Hematopoietic multipotent progenitor cell treated with erythropoietin and hydrocortisone succinate and interleukin-3 and kit ligand, for 8 days (in vitro differentiated cells): ENCODE data around the gene EDIL3.

ENCODE experiments used
- DNase-seq: peaks from one replicate; pipeline ENCODE4 v3.0.0-alpha.2; 2015

Gene EDIL3

GRCh38 chr5:84148651-84149050 is 236.0 kb downstream of the EDIL3 start:
- DNase-seq: no peak

GRCh38 chr5:84137541-84137940 is 247.1 kb downstream of the EDIL3 start:
- DNase-seq: no peak

- no peak for DNase-seq
These were observed 253.3 kb downstream of the EDIL3 start for GRCh38 chr5:84131372-84131771.

GRCh38 chr5:84130006-84130580 is 254.6 kb downstream of the EDIL3 start:
- no peak for DNase-seq

- no peak for DNase-seq
These were observed 259.5 kb downstream of the EDIL3 start for GRCh38 chr5:84125216-84125615.

- no peak for DNase-seq
These were observed 265.4 kb downstream of the EDIL3 start for GRCh38 chr5:84119252-84119651.

GRCh38 chr5:84118551-84118950 is 266.1 kb downstream of the EDIL3 start:
- no peak for DNase-seq

GRCh38 chr5:84115727-84116126 is 269.0 kb downstream of the EDIL3 start:
- DNase-seq: no peak

- DNase-seq: no peak
These were observed 271.2 kb downstream of the EDIL3 start for GRCh38 chr5:84113246-84114105.

- DNase-seq: no peak
These were observed 291.9 kb downstream of the EDIL3 start for GRCh38 chr5:84092738-84093137.

GRCh38 chr5:84091127-84091799 is 293.4 kb downstream of the EDIL3 start:
- DNase-seq: no peak

- peak; percentile 7 for DNase-seq
These were observed 295.7 kb downstream of the EDIL3 start for GRCh38 chr5:84088996-84089395.

- no peak for DNase-seq
These were observed 298.2 kb downstream of the EDIL3 start for GRCh38 chr5:84086511-84086910.

GRCh38 chr5:84085387-84086041 is 299.2 kb downstream of the EDIL3 start:
- DNase-seq: no peak

- DNase-seq: no peak
These were observed 303.8 kb downstream of the EDIL3 start for GRCh38 chr5:84080908-84081307.

- no peak for DNase-seq
These were observed 312.3 kb downstream of the EDIL3 start for GRCh38 chr5:84072339-84072738.

GRCh38 chr5:84069608-84070179 is 315.0 kb downstream of the EDIL3 start:
- no peak for DNase-seq

GRCh38 chr5:84063041-84063440 is 321.6 kb downstream of the EDIL3 start:
- DNase-seq: no peak

GRCh38 chr5:84059672-84060071 is 325.0 kb downstream of the EDIL3 start:
- DNase-seq: no peak

GRCh38 chr5:84058561-84058960 is 326.1 kb downstream of the EDIL3 start:
- no peak for DNase-seq

- DNase-seq: no peak
These were observed 327.5 kb downstream of the EDIL3 start for GRCh38 chr5:84057211-84057610.

- DNase-seq: no peak
These were observed 338.7 kb downstream of the EDIL3 start for GRCh38 chr5:84045964-84046363.

GRCh38 chr5:84036842-84037241 is 347.8 kb downstream of the EDIL3 start:
- DNase-seq: no peak
